H9 (cell line): Measurements from ENCODE around the gene KRT74. TPM values are rescaled to one million over a fixed set of nuclear protein-coding genes. Genes with fewer than 3 reads are reported as not detected.

Experiments
- DNase-seq: peaks from one replicate; pipeline ENCODE4 v3.0.0-alpha.2; 2017
- H2AFZ ChIP-seq: one replicate; pipeline ENCODE4 v1.6.1; 2013; ENCODE audit warnings: mild to moderate bottlenecking, low read length, control low read depth, moderate library complexity
- H2AK5ac ChIP-seq: 2 replicates; pipeline ENCODE4 v1.6.1; 2013; ENCODE audit warnings: low read length, control low read depth, mixed read lengths; ENCODE audit not compliant: insufficient read length
- H2BK120ac ChIP-seq: one replicate; pipeline ENCODE4 v1.6.1; 2013; ENCODE audit warnings: low read depth, mild to moderate bottlenecking, low read length, control low read depth, inconsistent platforms; ENCODE audit not compliant: poor library complexity, severe bottlenecking
- H2BK12ac ChIP-seq: 2 replicates; pipeline ENCODE4 v1.6.1; 2013; ENCODE audit warnings: low read length, control low read depth, mixed read lengths, low read depth; ENCODE audit not compliant: insufficient read length
- H2BK15ac ChIP-seq: 2 replicates; pipeline ENCODE4 v1.6.1; 2013; ENCODE audit warnings: low read depth, low read length, control low read depth
- H2BK20ac ChIP-seq: one replicate; pipeline ENCODE4 v1.6.1; 2013; ENCODE audit warnings: low read depth, mild to moderate bottlenecking, low read length, control low read depth, inconsistent platforms; ENCODE audit not compliant: poor library complexity, severe bottlenecking
- H2BK5ac ChIP-seq: 2 replicates; pipeline ENCODE4 v1.6.1; 2013; ENCODE audit warnings: low read length, control low read depth, mixed read lengths; ENCODE audit not compliant: insufficient read length
- H3K14ac ChIP-seq: 2 replicates; pipeline ENCODE4 v1.6.1; 2013; ENCODE audit warnings: low read length, control low read depth; ENCODE audit not compliant: insufficient read depth
- H3K18ac ChIP-seq: 2 replicates; pipeline ENCODE4 v1.6.1; 2013; ENCODE audit warnings: low read depth, mild to moderate bottlenecking, mixed read lengths, low read length, control low read depth; ENCODE audit not compliant: insufficient read length
- H3K23ac ChIP-seq: 2 replicates; pipeline ENCODE4 v1.6.1; 2013; ENCODE audit warnings: low read length, control low read depth, mixed read lengths, low read depth; ENCODE audit not compliant: insufficient read length
- H3K23me2 ChIP-seq: 2 replicates; pipeline ENCODE4 v1.6.1; 2013; ENCODE audit warnings: low read depth, mild to moderate bottlenecking, mixed read lengths, low read length, control low read depth; ENCODE audit not compliant: insufficient read length, poor library complexity, severe bottlenecking
- H3K27ac ChIP-seq: 2 replicates; pipeline ENCODE4 v1.5.1; 2013; ENCODE audit warnings: low read length, control low read depth, mixed read lengths, low read depth; ENCODE audit not compliant: insufficient read length
- H3K27me3 ChIP-seq: 2 replicates; pipeline ENCODE4 v1.6.1; 2013; ENCODE audit warnings: low read length, control low read depth, inconsistent platforms; ENCODE audit not compliant: insufficient read depth
- H3K4ac ChIP-seq: 2 replicates; pipeline ENCODE4 v1.6.1; 2013; ENCODE audit warnings: low read depth, mild to moderate bottlenecking, control low read depth, inconsistent platforms, low read length, moderate library complexity
- H3K4me1 ChIP-seq: 2 replicates; pipeline ENCODE4 v1.6.1; 2013; ENCODE audit warnings: low read length, control low read depth, inconsistent platforms; ENCODE audit not compliant: insufficient read depth
- H3K4me2 ChIP-seq: 2 replicates; pipeline ENCODE4 v1.6.1; 2013; ENCODE audit warnings: low read length, control low read depth, mixed read lengths; ENCODE audit not compliant: insufficient read length, insufficient read depth
- H3K56ac ChIP-seq: 2 replicates; pipeline ENCODE4 v1.6.1; 2013; ENCODE audit warnings: low read depth, mild to moderate bottlenecking, mixed read lengths, low read length, control low read depth; ENCODE audit not compliant: insufficient read length
- H3K79me1 ChIP-seq: 2 replicates; pipeline ENCODE4 v1.6.1; 2013; ENCODE audit warnings: low read depth, mild to moderate bottlenecking, moderate library complexity, low read length, control low read depth, inconsistent platforms; ENCODE audit not compliant: insufficient read depth, poor library complexity, severe bottlenecking
- H3K79me2 ChIP-seq: 2 replicates; pipeline ENCODE4 v1.6.1; 2013; ENCODE audit warnings: low read length, control low read depth, inconsistent platforms; ENCODE audit not compliant: insufficient read depth
- H3K9ac ChIP-seq: 2 replicates; pipeline ENCODE4 v1.6.1; 2013; ENCODE audit warnings: low read length, control low read depth, mixed read lengths; ENCODE audit not compliant: insufficient read length; ENCODE audit errors: extremely low read depth
- H3K9me3 ChIP-seq: one replicate; pipeline ENCODE4 v1.6.1; 2013; ENCODE audit warnings: low read depth, low read length, inconsistent platforms; ENCODE audit not compliant: control insufficient read depth
- H3T11ph ChIP-seq: one replicate; pipeline ENCODE4 v1.6.1; 2013; ENCODE audit warnings: mild to moderate bottlenecking, low read length, control low read depth, inconsistent platforms
- H4K20me1 ChIP-seq: one replicate; pipeline ENCODE4 v1.6.1; 2013; ENCODE audit not compliant: control insufficient read depth, insufficient read length, insufficient read depth
- H4K5ac ChIP-seq: 2 replicates; pipeline ENCODE4 v1.6.1; 2013; ENCODE audit warnings: low read depth, mild to moderate bottlenecking, mixed read lengths, low read length, control low read depth; ENCODE audit not compliant: insufficient read length
- H4K8ac ChIP-seq: replicated peaks from 2 replicates; pipeline ENCODE4 v1.6.1; 2013; ENCODE audit warnings: low read length, control low read depth, mixed read lengths, low read depth; ENCODE audit not compliant: insufficient read length
- H4K91ac ChIP-seq: 2 replicates; pipeline ENCODE4 v1.6.1; 2013; ENCODE audit warnings: low read depth, mild to moderate bottlenecking, moderate library complexity, mixed read lengths, low read length, control low read depth; ENCODE audit not compliant: insufficient read length
- H3K27ac Mint-ChIP-seq, 3 experiments: 2 replicates in 2 of 3; 3 replicates in 1 of 3; pipeline ENCODE4 v1.8.0; 2020 to 2021; ENCODE audit warnings: mixed read lengths in 3 of 3, mild to moderate bottlenecking in 1 of 3, moderate library complexity in 1 of 3
- H3K27me3 Mint-ChIP-seq: 2 replicates; pipeline ENCODE4 v1.8.0; 2021; ENCODE audit warnings: low read depth, mild to moderate bottlenecking, moderate library complexity, mixed read lengths
- H3K36me3 Mint-ChIP-seq, 3 experiments: 2 replicates in 2 of 3; 3 replicates in 1 of 3; pipeline ENCODE4 v1.8.0; 2020 to 2021; ENCODE audit warnings: low read depth in 3 of 3, mixed read lengths in 3 of 3; ENCODE audit not compliant: insufficient read depth in 1 of 3
- H3K4me1 Mint-ChIP-seq, 2 experiments: 2 replicates each; pipeline ENCODE4 v1.8.0; 2020; ENCODE audit warnings: mixed read lengths in 2 of 2
- H3K4me3 Mint-ChIP-seq, 2 experiments: 2 replicates in 1 of 2; 3 replicates in 1 of 2; pipeline ENCODE4 v1.8.0; 2020 to 2021; ENCODE audit warnings: mild to moderate bottlenecking in 2 of 2, mixed read lengths in 2 of 2, moderate library complexity in 1 of 2
- H3K9me3 Mint-ChIP-seq, 2 experiments: 2 replicates in 1 of 2; 3 replicates in 1 of 2; pipeline ENCODE4 v1.8.0; 2020; ENCODE audit warnings: mild to moderate bottlenecking in 2 of 2, mixed read lengths in 2 of 2, moderate library complexity in 1 of 2
- WGBS: extraction: QIAGEN DNeasy Blood & Tissue Kit; methylation state at CpG from one replicate; pipeline ENCODE4 v1.1.7; 2013; ENCODE audit warnings: missing lambda C conversion rate, low lambda C conversion rate, mixed read lengths; ENCODE audit not compliant: insufficient read length; ENCODE audit errors: extremely low coverage; 5-methylcytosine and 5-hydroxymethylcytosine counted together
- total RNA-seq: library from RNA; stranded (reverse); gene quantifications from 2 replicates; pipeline ENCODE4 v1.2.1, GENCODE V29; 2021
- TF ChIP-seq, protein P1 (sequence below): fragments of 200-600 bp; sonication (generic); conservative IDR thresholded peaks from 3 replicates; pipeline ENCODE4 v1.8.0; 2021; ENCODE audit warnings: antibody characterized with exemption, mild to moderate bottlenecking

The KRT74 gene
- total RNA-seq, 1 experiment from 2014 or later: not detected

GRCh38 chr12:52515927-52516831, 57.5 kb downstream of the KRT74 start:
- Histone ChIP-seq H3K27me3 (no peaks in the 10 kb centered on the region), H3K4me1 (no peaks in the 10 kb centered on the region), H3K79me1 (no peaks in the 10 kb centered on the region), H3K18ac (no peak overlapping the region), H2BK15ac (no peak overlapping the region), H3K4me2 (no peak overlapping the region), H2BK20ac (no peak overlapping the region), H4K5ac (no peak overlapping the region), H3T11ph (no peak overlapping the region), H4K20me1 (no peaks in the 10 kb centered on the region), H2BK12ac (no peak overlapping the region), H3K9ac (no peak overlapping the region), H3K79me2 (no peaks in the 10 kb centered on the region), H4K91ac (no peak overlapping the region), H4K8ac (no peak overlapping the region), H3K14ac (no peak overlapping the region), H2BK120ac (no peak overlapping the region), H2AK5ac (no peak overlapping the region), H3K27ac (no peak overlapping the region), H2BK5ac (no peak overlapping the region), H2AFZ (no peak overlapping the region), H3K56ac (no peak overlapping the region), H3K9me3 (no peaks in the 10 kb centered on the region), H3K23me2 (no peaks in the 10 kb centered on the region), H3K4ac (no peak overlapping the region), H3K23ac (no peak overlapping the region)
- H3K9me3 Mint-ChIP-seq: peaks cover 4 to 7% of the 10 kb centered on the region in 2 experiments
- peak; percentile 25 for DNase-seq
- H3K27me3 Mint-ChIP-seq: peaks cover 6% of the 10 kb centered on the region
- H3K27ac Mint-ChIP-seq: no peak overlapping the region
- WGBS: no CpG with 5 or more reads among the region's 15 CpGs
- TF ChIP-seq, protein P1, sequence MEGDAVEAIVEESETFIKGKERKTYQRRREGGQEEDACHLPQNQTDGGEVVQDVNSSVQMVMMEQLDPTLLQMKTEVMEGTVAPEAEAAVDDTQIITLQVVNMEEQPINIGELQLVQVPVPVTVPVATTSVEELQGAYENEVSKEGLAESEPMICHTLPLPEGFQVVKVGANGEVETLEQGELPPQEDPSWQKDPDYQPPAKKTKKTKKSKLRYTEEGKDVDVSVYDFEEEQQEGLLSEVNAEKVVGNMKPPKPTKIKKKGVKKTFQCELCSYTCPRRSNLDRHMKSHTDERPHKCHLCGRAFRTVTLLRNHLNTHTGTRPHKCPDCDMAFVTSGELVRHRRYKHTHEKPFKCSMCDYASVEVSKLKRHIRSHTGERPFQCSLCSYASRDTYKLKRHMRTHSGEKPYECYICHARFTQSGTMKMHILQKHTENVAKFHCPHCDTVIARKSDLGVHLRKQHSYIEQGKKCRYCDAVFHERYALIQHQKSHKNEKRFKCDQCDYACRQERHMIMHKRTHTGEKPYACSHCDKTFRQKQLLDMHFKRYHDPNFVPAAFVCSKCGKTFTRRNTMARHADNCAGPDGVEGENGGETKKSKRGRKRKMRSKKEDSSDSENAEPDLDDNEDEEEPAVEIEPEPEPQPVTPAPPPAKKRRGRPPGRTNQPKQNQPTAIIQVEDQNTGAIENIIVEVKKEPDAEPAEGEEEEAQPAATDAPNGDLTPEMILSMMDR: no peak
- no peak overlapping the region for H3K4me3 Mint-ChIP-seq
- peaks cover 0 to 5% (median 0%) of the 10 kb centered on the region in 3 experiments; a peak in 2 of 7 replicates for H3K36me3 Mint-ChIP-seq
- H3K4me1 Mint-ChIP-seq: peaks cover 3 to 7% of the 10 kb centered on the region in 2 experiments; a peak in 3 of 4 replicates

Other genes starting within 250 kb of the KRT74 start
- gene KRT85, start 206.4 kb downstream of the KRT74 start, total RNA-seq: not detected in 2 replicates
- not detected in 2 replicates for gene KRT84, start 188.2 kb downstream of the KRT74 start, total RNA-seq
- not detected in 2 replicates for gene KRT82, start 167.5 kb downstream of the KRT74 start, total RNA-seq
- not detected in 2 replicates for gene KRT75, start 139.5 kb downstream of the KRT74 start, total RNA-seq
- gene KRT6B, start 121.7 kb downstream of the KRT74 start, total RNA-seq: not detected in 2 replicates
- not detected in 2 replicates for gene KRT6C, start 100.0 kb downstream of the KRT74 start, total RNA-seq
- gene KRT6A, start 80.6 kb downstream of the KRT74 start, total RNA-seq: not detected in 2 replicates
- gene KRT5, start 53.4 kb downstream of the KRT74 start, total RNA-seq: not detected in 2 replicates
- not detected in 2 replicates for gene KRT71, start 20.7 kb downstream of the KRT74 start, total RNA-seq
- gene KRT72, start 27.6 kb upstream of the KRT74 start, total RNA-seq: not detected in 2 replicates
- not detected in 2 replicates for gene KRT73, start 44.7 kb upstream of the KRT74 start, total RNA-seq
- gene KRT2, start 78.4 kb upstream of the KRT74 start, total RNA-seq: not detected in 2 replicates
- gene KRT1, start 106.6 kb upstream of the KRT74 start, total RNA-seq: not detected in 2 replicates
- gene KRT77, start 129.7 kb upstream of the KRT74 start, total RNA-seq: not detected in 2 replicates
- gene KRT76, start 203.5 kb upstream of the KRT74 start, total RNA-seq: not detected in 2 replicates
- not detected in 2 replicates for gene KRT3, start 222.3 kb upstream of the KRT74 start, total RNA-seq
- gene KRT4, start 240.3 kb upstream of the KRT74 start, total RNA-seq: not detected in 2 replicates